Activated CD4-positive, CD25-positive, alpha-beta regulatory T cell treated with anti-CD3 and anti-CD28 coated beads, Interleukin-2, amount 50 U/mL, for 24 hours (primary cell): ENCODE data around the gene MAD2L2.

Experiments used
- ATAC-seq, 2 donors: fragments of 150-1000 bp; cut with Tn5 transposase; one replicate each; pipeline ENCODE4 v1.10.0; 2021; ENCODE audit warnings: mild to moderate bottlenecking in 1 of 2, moderate library complexity in 1 of 2

The MAD2L2 gene

GRCh38 chr1:11628767-11629166 lies 52.2 kb downstream of the MAD2L2 start:
- no peak for ATAC-seq

- no peak for ATAC-seq
These were observed 54.4 kb downstream of the MAD2L2 start for GRCh38 chr1:11626551-11626950.
